Suppressor macrophage treated with lipopolysaccharide for 1 hour (primary cell): ENCODE data around the gene GALNT4.

Source experiments
- DNase-seq, 3 donors: peaks; one replicate each; pipeline ENCODE4 v3.0.0-alpha.2; 2020 to 2022

Gene GALNT4

DNA sequence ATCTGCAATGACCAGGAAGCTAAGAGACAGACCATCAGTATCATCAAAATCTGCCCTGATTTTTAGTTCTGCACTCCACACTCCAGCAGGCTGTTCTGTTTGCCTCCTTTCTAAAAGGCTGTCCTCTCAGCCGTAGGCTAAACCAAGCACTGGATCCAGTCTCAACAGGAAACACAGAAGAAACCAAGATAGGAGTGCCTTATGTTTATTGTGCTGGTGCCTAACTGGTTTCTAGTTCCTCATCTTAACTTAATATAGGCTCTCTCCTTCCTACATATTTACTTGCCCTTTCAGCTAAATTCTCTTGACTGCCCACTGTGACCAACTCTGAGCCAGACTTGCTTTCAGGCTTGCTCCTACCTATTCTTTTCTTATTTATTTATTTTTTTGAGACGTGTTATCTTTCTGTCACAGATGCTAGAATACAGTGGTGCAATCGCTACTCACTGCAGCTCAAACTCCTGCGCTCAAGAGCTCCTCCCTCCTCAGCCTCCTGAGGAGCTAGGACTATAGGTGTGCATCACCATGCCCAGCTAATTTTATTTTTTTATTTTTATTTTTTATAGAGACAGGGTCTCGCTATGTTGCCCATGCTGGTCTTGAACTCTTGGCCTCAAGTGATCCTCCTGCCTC is 30.8 kb downstream of the GALNT4 start:
- DNase-seq = peak in 1 of 3 donors; percentile 12

DNA sequence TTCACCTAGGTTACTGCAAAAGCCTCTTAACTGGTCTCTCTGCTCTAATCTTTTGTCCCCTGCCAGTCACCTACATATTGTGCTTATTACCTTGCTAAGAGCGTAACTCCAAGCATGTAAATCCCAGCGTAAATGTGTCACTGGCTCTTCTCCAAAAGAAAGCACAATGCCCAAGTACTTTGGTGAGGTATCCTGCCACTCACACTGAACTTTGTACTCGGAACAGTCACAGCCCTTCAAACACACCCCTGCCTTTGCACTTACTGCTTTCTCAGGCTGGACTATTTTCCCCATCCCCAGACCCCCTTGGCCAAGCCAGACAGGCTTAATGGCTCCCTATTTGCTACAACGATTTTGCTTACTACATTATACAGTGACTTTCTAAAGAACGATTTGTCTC is 31.7 kb downstream of the GALNT4 start:
- no peak for DNase-seq

DNA sequence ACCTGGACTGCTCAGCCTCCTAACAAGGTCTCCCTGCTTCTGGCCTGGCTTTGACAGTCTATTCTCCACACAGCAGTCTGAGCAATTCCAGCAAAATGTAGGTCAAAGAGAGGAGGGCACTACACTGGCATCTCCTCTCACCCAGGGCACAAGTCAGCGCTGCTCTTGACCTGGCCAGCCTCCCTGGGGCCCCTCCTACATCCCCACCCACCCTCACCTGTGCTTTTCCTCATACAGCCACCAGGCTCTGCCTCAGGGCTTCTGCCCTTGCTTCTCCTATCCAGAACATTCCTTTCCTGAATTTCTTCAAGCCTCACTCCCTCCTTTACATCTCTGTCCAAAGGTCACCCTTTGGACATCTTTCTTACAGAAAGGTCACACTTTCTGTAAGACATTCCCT is 33.7 kb downstream of the GALNT4 start:
- DNase-seq = no peak

DNA sequence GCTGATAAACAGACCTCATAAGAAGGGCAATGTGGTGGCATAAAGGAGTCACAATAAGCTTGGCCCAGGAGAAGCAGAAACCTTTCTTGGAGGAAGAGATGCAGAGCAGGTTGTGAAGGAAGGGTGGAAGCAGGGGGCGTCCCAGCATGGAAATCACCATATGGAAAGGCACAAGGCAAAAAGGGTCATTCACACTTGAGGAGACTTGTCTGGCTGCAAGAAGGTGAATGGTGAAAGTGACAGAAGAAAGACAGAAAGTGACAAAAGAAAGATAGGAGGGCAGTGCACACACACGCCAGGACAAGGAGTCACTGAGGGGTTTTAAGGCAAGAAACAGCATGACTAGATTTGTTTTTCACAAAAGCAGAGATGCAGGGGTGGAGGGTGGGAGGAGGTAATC is 38.3 kb downstream of the GALNT4 start:
- DNase-seq = no peak

DNA sequence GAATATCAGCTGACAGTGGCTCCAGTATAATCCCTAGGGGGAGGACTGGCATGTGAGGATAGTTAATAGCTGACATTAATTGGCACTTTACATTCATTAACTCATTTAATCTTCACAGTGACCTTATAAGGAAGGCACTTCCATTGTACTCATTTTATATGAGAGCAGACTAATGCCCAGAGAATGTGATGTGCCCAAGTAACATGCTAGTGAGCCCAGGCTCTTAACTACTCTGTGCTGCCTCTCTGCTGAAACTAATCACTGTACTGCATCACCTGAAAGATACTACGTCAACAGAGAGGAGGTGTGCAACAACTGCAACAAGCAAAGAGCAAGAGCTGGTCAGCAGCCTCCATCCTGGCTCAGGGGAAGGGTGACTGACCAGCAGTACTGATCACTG is 40.1 kb downstream of the GALNT4 start:
- no peak for DNase-seq

DNA sequence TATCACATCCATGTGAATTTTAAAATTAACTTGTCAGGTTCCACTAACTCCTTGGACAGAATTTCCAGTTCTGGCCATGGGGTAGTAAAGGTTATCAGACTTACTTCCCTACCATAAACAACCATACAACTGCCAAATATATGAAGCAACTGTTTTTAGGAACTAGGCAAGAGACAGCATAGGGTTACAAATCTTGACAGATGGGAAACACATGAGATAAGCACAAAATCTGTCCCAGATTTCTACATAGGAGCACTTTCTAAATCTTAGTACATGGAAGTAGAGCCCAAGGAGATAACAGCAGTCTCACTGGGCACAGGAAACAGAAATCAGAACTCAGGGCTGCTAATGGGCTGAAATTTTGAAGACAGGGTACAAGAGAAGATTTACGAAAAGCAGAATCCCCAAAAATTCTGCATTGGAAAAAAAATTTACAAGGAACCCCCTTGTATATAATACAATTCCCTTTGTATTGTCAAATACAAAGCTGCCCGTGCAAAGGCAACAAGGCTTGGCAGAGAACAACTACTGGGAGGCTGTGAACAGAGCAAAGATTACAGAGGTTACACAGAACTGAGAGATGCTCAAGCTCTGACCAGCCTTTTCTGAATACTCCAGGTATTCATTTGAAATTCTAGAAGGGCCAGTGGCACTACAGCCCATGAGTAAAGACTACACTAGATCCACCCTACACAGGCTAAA is 43.2 kb downstream of the GALNT4 start:
- peak; percentile 54 to 76 (median 71) for DNase-seq

DNA sequence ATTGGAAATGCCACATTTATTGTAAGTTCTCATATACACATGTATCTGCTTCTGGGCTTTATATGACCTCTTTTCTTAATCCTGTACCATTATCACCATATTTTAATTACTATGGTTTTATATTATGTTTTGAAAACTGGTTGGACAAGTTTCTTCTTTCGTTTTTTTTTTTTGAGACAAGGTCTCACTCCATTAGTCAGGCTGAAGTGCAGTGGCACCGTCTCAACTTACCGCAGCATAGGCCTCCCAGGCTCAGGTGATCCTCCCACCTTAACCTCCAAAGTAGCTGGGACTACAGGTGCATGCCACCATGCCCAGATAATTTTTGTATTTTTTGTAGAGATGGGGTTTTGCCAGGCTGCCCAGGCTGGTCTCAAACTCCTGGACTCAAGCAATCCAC is 44.6 kb downstream of the GALNT4 start:
- DNase-seq = no peak

DNA sequence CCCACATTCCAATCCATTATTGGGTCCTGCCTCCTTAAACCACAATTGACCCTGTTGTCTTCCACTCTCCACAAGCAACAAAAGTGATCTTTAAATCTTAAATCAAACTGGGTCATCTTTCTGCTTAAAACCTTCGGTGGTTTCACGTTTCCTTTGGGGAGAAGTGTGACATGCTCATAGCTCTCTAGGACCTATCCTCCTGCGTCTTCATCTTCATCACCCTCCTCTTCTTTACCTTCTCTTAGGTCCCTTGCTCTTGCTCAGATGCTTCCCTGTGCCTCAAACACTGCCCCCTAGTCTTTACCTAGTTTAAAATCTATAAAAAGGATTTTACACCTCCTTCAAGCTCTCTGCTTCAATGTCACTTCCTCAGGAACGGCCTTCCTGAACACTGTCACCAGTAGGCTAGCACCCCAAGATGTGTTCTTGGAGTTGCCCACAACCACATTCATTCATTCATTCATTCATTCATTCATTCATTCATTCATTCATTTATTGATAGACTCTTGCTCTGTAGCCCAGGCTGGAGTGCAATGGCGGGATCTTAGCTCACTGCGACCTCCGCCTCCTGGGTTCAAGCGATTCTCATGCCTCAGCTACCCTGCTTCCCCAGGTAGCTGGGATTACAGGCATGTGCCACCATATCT is 46.8 kb downstream of the GALNT4 start:
- no peak for DNase-seq

DNA sequence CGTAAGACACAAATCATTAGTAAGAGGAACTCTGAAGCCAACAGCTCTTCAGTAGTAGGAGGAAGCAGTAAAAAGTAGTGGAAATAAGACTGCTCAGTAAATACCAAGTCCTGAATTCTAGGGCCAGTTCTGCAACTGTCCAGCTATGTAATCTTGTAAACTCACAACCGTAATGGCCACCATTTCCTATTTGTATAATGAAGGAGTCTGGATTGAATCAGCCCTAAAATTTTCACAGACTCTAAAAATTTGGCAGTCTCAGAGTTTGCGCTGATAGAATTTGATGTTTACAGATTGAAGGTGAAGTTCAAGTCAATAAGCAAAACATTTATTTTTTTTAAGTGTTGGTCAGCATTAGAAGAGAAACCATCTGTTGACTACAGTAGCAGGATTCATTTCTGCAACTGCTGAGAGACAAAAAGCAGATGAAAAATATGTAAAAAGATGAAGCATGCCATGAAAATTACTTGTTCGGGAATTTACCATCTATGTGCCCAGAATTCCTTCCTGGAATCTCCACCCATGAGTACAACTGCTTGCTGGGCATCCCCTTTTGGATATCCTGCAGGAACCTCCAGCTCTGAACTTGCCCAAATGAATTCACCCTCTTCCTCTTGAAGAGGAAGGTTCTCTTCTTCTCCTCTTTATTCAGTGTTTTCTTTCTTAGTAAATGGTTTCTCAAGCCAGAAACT is 47.5 kb downstream of the GALNT4 start:
- peak in 2 of 3 donors; percentile 67 to 87 for DNase-seq

DNA sequence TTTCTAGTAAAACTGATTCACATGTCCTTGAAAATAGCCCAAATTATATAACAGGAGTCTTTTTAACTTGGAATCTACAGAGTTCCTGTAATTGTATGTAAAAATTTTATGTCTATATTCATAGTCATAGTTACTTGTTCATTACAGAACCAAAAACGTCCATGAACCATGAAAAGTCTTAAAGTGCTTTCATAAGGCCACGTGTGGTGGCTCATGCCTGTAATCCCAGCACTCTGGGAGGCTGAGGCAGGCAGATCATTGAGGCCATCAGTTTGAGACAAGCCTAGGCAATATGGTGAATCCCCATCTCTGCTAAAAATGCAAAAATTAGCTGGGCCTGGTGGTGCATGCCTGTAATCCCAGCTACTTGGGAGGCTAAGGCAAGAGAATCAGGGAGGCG is 48.4 kb downstream of the GALNT4 start:
- DNase-seq = peak in 1 of 3 donors; percentile 42

DNA sequence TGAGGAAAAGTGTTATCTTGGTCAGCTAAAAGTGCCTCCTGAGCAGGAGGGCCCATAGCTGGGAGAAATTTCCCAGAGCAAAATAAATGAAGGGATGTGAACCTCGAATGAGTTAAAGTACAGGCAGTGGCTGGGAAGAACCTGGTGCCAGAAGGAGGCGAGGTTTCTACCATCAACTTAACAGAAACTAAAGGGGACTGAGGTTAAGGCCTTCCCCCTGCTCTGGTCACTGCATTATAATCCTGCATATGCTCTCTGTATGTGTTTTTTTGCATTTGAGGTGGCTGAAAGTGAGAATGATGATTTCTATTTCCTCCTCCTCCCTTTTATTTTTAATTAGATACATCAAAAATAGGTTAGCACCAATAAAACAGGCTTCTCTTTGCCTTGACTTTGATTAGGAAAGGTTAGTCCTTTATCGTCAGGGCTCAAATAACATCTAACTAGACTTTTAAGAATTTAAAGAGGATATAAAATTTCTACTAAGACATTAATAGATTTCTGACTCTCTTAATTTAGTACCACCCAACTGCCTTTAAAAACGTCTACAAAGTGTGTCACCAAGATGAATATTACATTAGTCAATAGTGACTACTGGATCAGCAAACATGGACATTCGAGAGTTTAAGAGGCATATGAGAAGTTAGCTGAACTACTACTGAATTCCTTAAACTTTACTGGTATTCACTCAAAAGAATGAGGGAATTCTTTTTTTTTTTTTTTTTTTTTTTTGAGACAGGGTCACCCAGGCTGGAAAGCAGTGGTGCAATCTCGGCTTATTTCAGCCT is 49.2 kb downstream of the GALNT4 start:
- DNase-seq = no peak

DNA sequence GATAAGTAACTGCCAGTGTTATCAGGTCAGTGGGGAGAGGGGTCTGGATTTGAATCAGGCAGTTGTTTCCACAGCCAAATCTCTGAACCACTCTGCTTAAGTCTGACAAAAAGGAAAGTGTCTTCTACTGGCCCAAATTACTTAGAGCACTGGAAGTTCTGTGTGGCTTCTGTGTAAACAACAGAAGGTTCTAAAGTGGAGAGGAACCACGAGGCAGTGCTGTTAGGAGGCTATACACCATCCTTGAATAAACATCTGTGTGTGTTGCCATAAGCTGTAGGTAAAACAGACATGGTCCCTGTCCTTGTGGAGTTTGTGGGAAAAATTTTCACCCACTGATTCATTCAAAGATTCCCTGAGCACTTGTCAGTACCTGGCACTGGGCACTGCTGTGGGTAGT is 50.0 kb downstream of the GALNT4 start:
- no peak for DNase-seq
